Measurements from ENCODE around the gene HK3.

DNA sequence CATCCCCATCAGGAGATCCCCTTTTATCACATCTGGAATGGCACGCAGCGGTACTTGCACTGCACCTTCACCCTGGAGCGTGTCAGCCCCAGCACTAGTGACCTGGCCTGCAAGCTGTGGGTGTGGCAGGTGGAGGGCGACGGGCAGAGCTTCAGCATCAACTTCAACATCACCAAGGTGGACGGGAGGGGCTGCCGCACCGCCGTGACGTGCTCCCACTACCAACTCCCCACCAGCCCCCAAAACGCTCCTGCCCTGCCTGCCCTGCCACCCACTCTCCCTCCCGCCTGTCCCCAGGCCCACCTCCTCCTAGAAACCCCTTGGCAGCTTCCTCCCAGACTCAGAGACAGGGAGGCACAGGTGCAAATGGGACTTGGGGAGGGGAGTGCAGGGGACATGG lies 20.7 kb downstream of the HK3 start:
- TF ChIP-seq POLR2A (IDR thresholded peaks at IDR 0.05) (no peak), EP300 (IDR thresholded peaks at IDR 0.05; ENCODE audit: low read depth) (no peak)
- TF ChIP-seq, protein P1, sequence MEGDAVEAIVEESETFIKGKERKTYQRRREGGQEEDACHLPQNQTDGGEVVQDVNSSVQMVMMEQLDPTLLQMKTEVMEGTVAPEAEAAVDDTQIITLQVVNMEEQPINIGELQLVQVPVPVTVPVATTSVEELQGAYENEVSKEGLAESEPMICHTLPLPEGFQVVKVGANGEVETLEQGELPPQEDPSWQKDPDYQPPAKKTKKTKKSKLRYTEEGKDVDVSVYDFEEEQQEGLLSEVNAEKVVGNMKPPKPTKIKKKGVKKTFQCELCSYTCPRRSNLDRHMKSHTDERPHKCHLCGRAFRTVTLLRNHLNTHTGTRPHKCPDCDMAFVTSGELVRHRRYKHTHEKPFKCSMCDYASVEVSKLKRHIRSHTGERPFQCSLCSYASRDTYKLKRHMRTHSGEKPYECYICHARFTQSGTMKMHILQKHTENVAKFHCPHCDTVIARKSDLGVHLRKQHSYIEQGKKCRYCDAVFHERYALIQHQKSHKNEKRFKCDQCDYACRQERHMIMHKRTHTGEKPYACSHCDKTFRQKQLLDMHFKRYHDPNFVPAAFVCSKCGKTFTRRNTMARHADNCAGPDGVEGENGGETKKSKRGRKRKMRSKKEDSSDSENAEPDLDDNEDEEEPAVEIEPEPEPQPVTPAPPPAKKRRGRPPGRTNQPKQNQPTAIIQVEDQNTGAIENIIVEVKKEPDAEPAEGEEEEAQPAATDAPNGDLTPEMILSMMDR (IDR thresholded peaks at IDR 0.05) = no peak

All from transverse colon (tissue), 3 donors.